GM10266 (cell line): Measurements from ENCODE around the gene TAAR2.

Experiments
- DNase-seq: peaks from one replicate; pipeline ENCODE4 v3.0.0; 2012; ENCODE audit errors: extremely low spot score
- TF ChIP-seq, protein P1 (sequence below): IDR thresholded peaks from 2 replicates; pipeline ENCODE4 v1.5.1; 2012; ENCODE audit warnings: mild to moderate bottlenecking, low read depth; ENCODE audit not compliant: control insufficient read depth, insufficient read depth; ENCODE audit errors: missing control alignments

The TAAR2 gene

DNA sequence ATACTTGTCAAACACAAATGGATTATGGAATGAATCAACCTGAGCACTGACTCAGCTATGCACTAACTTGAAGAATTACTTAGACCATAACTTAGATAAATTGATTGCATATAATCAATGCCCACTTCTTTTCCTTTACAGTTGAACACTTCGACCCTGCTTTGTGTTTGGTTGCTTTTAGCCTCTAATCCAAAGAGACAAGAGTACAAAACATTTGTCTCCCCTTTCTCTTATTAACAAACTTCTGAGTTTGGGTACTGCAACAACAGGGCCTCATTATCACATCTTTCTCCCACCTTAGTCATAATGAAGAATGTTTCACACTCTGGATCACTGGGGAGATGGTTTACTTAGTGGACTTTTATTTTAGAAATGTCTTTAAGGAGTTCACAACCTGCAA, 56.5 kb downstream of the TAAR2 start:
- DNase-seq: no peak
- TF ChIP-seq, protein P1, sequence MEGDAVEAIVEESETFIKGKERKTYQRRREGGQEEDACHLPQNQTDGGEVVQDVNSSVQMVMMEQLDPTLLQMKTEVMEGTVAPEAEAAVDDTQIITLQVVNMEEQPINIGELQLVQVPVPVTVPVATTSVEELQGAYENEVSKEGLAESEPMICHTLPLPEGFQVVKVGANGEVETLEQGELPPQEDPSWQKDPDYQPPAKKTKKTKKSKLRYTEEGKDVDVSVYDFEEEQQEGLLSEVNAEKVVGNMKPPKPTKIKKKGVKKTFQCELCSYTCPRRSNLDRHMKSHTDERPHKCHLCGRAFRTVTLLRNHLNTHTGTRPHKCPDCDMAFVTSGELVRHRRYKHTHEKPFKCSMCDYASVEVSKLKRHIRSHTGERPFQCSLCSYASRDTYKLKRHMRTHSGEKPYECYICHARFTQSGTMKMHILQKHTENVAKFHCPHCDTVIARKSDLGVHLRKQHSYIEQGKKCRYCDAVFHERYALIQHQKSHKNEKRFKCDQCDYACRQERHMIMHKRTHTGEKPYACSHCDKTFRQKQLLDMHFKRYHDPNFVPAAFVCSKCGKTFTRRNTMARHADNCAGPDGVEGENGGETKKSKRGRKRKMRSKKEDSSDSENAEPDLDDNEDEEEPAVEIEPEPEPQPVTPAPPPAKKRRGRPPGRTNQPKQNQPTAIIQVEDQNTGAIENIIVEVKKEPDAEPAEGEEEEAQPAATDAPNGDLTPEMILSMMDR: no peak
